Activated CD4-positive, alpha-beta T cell treated with anti-CD3 and anti-CD28 coated beads, Interleukin-2, amount 10 ng/mL, durations not matched to agents 24 days and 14 days (primary cell): Measurements from ENCODE around the gene SLC6A13. TPM values are rescaled to one million over a fixed set of nuclear protein-coding genes. Genes with fewer than 3 reads are reported as not detected.
"Not testable (repeated sequence)": the region's sequence is repeated elsewhere in the genome, so short reads cannot be mapped to it uniquely, and the experiment has no call there.

ENCODE experiments used
- DNase-seq: peaks from one replicate; pipeline ENCODE4 v3.0.0; 2022
- H3K27ac Mint-ChIP-seq: one replicate; pipeline ENCODE4 v1.8.0; 2022; ENCODE audit warnings: mild to moderate bottlenecking, mixed read lengths
- H3K27me3 Mint-ChIP-seq: one replicate; pipeline ENCODE4 v1.8.0; 2022; ENCODE audit warnings: mixed read lengths
- H3K36me3 Mint-ChIP-seq: one replicate; pipeline ENCODE4 v1.8.0; 2022; ENCODE audit warnings: low read depth, mild to moderate bottlenecking, mixed read lengths
- H3K4me1 Mint-ChIP-seq: one replicate; pipeline ENCODE4 v1.8.0; 2021; ENCODE audit warnings: mixed read lengths
- H3K4me3 Mint-ChIP-seq: one replicate; pipeline ENCODE4 v1.8.0; 2022; ENCODE audit warnings: mild to moderate bottlenecking, moderate library complexity, mixed read lengths
- H3K9me3 Mint-ChIP-seq: one replicate; pipeline ENCODE4 v1.8.0; 2021; ENCODE audit warnings: mixed read lengths
- intact Hi-C: fragments of 100-400 bp; cut with micrococcal nuclease; formaldehyde crosslinking; loops from one replicate; pipeline ENCODE4 v1.15.1; 2023
- total RNA-seq: library from RNA; stranded (reverse); gene quantifications from 2 replicates; pipeline ENCODE4 v1.2.3, GENCODE V29; 2022

SLC6A13 gene
- total RNA-seq, 1 donor from 2014 or later = not detected

- H3K36me3 Mint-ChIP-seq = no peaks in the 10 kb centered on the region
- H3K27me3 Mint-ChIP-seq = no peaks in the 10 kb centered on the region
- H3K9me3 Mint-ChIP-seq = no peaks in the 10 kb centered on the region
- no peak overlapping the region for H3K27ac Mint-ChIP-seq
- H3K4me1 Mint-ChIP-seq = no peaks in the 10 kb centered on the region
- intact Hi-C loops = no loop called here
- DNase-seq = no peak
- H3K4me3 Mint-ChIP-seq = no peak overlapping the region
Measured at GRCh38 chr12:223841-224240, 38.8 kb downstream of the SLC6A13 start.

- Mint-ChIP-seq H3K27ac (no peak overlapping the region), H3K4me1 (no peaks in the 10 kb centered on the region), H3K4me3 (no peak overlapping the region), H3K9me3 (no peaks in the 10 kb centered on the region), H3K36me3 (no peaks in the 10 kb centered on the region), H3K27me3 (peaks cover 2% of the 10 kb centered on the region)
- intact Hi-C loops = no loop called here
- no peak for DNase-seq
Measured at GRCh38 chr12:221736-222135, 40.9 kb downstream of the SLC6A13 start.

DNA sequence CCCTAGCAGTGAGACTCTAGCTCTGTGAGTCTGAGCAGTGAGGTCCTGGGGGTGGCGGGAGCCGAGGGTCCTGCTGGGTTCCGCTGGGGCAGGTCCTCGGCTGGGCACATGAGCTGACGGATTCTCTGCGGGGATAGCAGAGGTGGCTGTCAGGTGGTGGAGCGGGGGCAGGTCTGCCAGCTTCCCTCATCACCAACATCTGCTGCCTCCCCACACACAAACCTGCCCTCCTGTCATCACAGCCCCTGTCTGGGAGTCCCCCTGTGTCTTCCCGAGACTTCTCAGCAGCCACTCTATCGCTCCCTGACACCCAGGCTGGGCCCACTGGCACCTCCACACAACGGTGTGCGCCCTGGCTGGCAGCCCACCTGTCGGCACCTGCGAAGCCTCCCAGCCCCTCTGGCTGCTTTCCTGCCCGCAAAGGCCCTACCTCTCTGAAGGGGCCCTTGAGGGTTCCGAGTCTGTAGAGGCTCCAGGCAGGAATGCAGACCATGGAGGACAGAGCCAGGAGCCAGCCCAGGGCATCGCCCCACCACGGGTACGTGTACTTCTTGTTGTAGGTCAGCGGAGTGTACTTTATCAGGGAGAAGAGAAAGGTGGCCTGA is 41.6 kb downstream of the SLC6A13 start:
- Mint-ChIP-seq H3K4me3 (no peak overlapping the region), H3K27ac (no peak overlapping the region), H3K36me3 (no peaks in the 10 kb centered on the region), H3K27me3 (peaks cover 2% of the 10 kb centered on the region), H3K4me1 (no peaks in the 10 kb centered on the region), H3K9me3 (no peaks in the 10 kb centered on the region)
- no peak for DNase-seq
- intact Hi-C loops = no loop called here

DNA sequence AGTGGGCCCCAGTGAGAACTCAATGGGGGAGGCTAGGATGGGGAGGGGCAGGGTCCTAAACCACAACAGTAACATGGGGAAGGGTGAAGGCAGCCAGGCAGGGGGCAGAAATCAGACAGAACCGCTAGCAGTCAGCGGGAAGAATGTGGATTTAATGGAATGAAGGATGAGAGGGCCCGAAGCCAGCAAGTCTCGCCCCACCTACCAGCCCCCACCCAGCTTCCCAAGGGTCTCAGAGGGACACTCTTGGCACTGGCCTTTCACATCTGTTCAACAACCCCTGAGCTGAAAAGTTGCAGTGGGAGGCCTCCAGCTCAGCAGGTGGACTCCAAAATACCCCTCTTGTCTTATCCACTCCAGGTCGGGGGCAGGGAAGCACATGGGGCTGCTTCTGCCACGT is 42.1 kb downstream of the SLC6A13 start:
- no peak for DNase-seq
- intact Hi-C loops = no loop called here
- Mint-ChIP-seq H3K4me1 (no peaks in the 10 kb centered on the region), H3K27ac (no peak overlapping the region), H3K9me3 (no peaks in the 10 kb centered on the region), H3K27me3 (peaks cover 2% of the 10 kb centered on the region), H3K4me3 (no peak overlapping the region), H3K36me3 (no peaks in the 10 kb centered on the region)

DNA sequence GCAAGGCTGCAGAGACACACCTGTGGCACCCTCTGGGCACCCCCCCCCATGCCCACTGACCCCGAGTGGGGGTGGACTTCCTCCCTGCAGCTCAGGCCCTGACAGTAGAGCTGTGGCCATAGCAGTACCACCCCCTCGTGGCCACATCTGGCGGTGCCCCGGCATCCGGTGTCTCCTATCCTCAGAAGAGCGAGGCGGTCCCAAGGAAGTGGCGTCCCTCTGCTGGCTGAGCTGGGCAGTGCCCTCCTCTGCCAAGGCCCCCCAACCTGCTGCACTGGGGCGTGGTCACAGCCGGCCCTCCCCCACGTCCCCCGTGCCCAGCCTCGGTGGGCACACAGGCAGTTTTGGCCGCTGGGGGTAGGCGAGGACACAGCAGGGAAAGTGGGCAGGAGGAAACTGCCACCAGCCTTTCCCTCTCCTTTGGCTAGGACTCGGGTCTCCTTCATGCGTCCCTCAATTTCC is 42.7 kb downstream of the SLC6A13 start:
- Mint-ChIP-seq H3K9me3 (no peaks in the 10 kb centered on the region), H3K4me3 (no peak overlapping the region), H3K36me3 (no peaks in the 10 kb centered on the region), H3K4me1 (no peaks in the 10 kb centered on the region), H3K27ac (no peak overlapping the region), H3K27me3 (peaks cover 2% of the 10 kb centered on the region)
- DNase-seq = peak; percentile 86
- intact Hi-C loops = no loop called here

DNA sequence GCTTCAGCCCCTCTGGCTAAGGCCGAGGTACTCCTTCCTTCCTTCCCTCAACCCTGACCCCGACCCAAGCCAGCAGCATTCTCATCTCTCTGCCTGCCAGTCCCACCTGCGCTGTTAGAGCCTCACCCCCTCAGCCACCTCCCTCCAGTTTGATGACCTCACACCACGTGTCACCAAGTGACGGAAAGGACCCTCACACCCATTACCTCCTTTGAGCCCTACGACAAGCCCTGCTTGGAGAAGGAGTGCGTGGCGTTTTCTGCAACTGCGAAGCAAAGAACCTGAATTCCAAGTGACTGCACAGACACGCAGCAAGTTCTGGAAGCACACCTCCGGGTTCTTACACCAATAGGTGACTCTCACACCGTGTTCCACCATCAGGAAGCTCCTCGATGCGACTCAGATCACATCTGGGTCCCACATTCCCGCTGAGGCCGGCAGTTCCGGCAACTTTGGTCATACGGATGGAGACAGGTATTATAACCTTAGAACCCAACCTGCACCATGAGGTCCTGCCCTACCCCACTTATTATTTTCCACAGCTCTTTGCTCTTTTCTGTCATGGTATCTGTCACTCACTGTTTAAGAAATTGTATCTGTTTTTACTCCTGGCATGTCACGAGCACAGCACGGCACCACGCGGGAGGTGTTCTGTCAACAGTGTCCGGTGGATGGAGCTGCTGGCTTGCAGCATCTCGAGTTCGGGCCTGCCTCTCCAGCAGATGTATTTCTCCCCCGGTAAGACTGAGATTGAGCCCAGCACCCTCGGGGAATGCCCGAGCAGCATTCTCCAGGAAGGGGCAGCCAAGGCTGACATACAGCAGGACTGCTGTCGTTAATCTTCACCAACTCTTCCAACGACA is 43.7 kb downstream of the SLC6A13 start:
- no peaks in the 10 kb centered on the region for H3K9me3 Mint-ChIP-seq
- no peak for DNase-seq
- intact Hi-C loops = no loop called here
- peaks cover 4% of the 10 kb centered on the region for H3K27me3 Mint-ChIP-seq
- no peaks in the 10 kb centered on the region for H3K4me1 Mint-ChIP-seq
- no peak overlapping the region for H3K4me3 Mint-ChIP-seq
- no peak overlapping the region for H3K27ac Mint-ChIP-seq
- H3K36me3 Mint-ChIP-seq = no peaks in the 10 kb centered on the region

DNA sequence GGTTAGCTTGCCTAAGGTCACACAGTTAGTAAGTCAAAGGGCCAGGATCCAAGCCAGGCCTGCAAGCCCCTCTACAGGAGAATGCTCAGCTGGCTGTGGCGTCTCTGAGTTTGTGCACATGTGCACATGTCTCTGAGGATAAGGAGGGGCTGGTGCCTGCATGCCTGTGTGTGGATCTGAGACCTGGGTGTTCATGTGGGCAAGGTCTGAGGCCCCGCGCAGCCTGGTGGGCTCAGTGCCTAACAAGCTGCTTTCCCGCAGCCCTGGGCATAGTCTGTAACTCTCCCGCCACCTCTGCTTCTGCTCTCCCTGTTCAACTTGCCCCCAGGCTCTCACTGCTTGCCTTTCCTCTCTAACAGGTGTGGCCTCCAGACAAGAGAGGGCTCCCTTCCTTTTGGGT is 44.4 kb downstream of the SLC6A13 start:
- Mint-ChIP-seq H3K27ac (no peak overlapping the region), H3K36me3 (no peaks in the 10 kb centered on the region), H3K4me1 (no peaks in the 10 kb centered on the region), H3K4me3 (no peak overlapping the region), H3K27me3 (peaks cover 7% of the 10 kb centered on the region), H3K9me3 (no peaks in the 10 kb centered on the region)
- DNase-seq = no peak
- intact Hi-C loops = no loop called here

- intact Hi-C loops, H3K4me3 Mint-ChIP-seq, H3K9me3 Mint-ChIP-seq, H3K27me3 Mint-ChIP-seq, H3K36me3 Mint-ChIP-seq, H3K4me1 Mint-ChIP-seq, H3K27ac Mint-ChIP-seq, DNase-seq: not testable (repeated sequence)
Measured at GRCh38 chr12:217029-217428, 45.6 kb downstream of the SLC6A13 start.

DNA sequence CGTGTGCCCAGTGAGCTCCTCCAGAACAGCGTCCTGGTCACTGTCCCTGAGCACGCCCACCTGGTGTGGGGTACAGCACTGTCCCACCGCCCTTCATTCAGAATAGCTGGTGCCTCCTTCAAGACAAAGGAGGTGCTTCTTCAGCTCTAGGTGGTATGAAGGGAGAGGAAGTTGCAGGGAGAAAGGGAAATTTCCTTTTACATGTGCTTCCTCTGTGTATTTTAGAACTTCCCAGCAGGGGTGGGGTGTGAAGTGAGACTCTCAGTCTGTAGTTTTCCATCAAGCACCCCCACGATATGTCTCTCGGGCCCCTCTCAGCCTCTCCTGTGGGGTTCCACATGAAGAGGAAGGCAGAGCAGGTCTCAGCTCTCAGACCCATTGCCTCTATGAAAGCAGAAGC is 47.5 kb downstream of the SLC6A13 start:
- no peak for DNase-seq
- H3K4me1 Mint-ChIP-seq = no peaks in the 10 kb centered on the region
- intact Hi-C loops = no loop called here
- peaks cover 10% of the 10 kb centered on the region for H3K27me3 Mint-ChIP-seq
- H3K27ac Mint-ChIP-seq = no peak overlapping the region
- no peaks in the 10 kb centered on the region for H3K36me3 Mint-ChIP-seq
- H3K4me3 Mint-ChIP-seq = no peak overlapping the region
- H3K9me3 Mint-ChIP-seq = no peaks in the 10 kb centered on the region

DNA sequence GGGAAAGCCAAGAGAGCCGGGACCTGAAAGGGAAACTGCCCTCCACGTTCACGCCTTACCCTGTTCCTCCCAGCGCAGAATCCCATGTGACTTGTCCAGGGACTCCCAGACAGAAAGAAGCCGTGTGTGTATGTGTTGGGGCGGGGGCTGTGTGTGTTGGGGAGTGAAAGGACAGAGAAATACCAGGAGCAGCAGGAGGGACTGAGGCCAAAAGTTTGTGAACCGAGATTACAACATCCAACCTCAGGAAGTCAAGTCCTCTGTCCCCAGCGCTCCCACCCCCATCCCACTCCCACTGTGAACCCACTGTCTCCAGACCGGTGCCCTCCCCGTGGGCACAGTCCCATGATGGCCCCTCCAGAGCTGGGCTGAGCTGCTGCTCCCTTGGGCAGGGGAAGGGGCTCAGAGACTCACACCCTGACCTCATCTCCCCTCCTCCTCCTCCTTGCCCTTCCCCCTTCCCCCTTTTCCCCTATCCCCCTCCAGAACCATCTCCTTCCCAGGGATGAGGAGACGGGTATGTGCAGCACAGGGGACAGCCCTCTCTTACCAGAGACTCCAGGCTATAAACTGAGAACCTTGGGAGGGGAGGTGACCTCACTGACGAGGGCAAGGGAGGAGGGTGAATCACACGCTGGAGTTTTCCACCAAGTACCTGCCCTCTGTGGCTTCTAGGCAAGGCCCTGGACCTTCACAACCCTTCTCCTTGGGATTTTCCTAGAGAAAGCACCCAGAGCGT is 48.5 kb downstream of the SLC6A13 start, which contains the start of gene SLC6A12:
SLC6A12 (minus strand) TSS at position 155 of the 739 bp plus-strand sequence. CDS start 4,171 bp downstream, outside the sequence.
- no peaks in the 10 kb centered on the region for H3K36me3 Mint-ChIP-seq
- DNase-seq = no peak
- H3K9me3 Mint-ChIP-seq = no peaks in the 10 kb centered on the region
- H3K27me3 Mint-ChIP-seq = peaks cover 10% of the 10 kb centered on the region
- no peaks in the 10 kb centered on the region for H3K4me1 Mint-ChIP-seq
- intact Hi-C loops = no loop called here
- peak within 1 kb of the TSS; percentile 47 for H3K27ac Mint-ChIP-seq
- H3K4me3 Mint-ChIP-seq = no peak within 1 kb of the TSS

DNA sequence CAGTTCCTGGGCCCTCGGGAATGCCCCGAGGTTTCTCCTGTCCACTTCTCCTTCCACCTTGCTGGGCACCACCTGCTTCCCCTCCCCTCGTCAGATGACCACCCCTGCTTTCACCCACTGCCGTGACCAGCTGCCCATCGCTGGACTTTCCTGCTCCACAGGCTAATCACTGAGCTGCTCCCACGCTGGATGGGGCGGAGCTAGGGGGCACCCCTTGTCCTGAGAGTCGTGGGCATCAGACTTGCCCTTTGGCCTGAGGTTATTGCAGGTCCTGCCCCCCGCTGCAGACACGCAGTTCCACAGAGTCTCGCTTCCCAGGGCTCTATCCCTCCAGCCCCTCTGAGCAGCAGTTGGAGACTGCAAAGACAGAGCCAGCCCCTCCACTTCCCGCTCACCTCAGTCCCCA is 49.1 kb downstream of the SLC6A13 start:
- intact Hi-C loops = no loop called here
- Mint-ChIP-seq H3K4me1 (no peaks in the 10 kb centered on the region), H3K36me3 (no peaks in the 10 kb centered on the region), H3K27me3 (peaks cover 8% of the 10 kb centered on the region), H3K4me3 (no peak overlapping the region), H3K9me3 (no peaks in the 10 kb centered on the region), H3K27ac (peak overlapping the region; percentile 47)
- DNase-seq = no peak

- H3K27me3 Mint-ChIP-seq = peaks cover 8% of the 10 kb centered on the region
- no peaks in the 10 kb centered on the region for H3K4me1 Mint-ChIP-seq
- H3K9me3 Mint-ChIP-seq = no peaks in the 10 kb centered on the region
- H3K27ac Mint-ChIP-seq = no peak overlapping the region
- intact Hi-C loops = no loop called here
- H3K36me3 Mint-ChIP-seq = no peaks in the 10 kb centered on the region
- no peak overlapping the region for H3K4me3 Mint-ChIP-seq
- DNase-seq = no peak
Measured at GRCh38 chr12:212715-213526, 49.7 kb downstream of the SLC6A13 start.

GRCh38 chr12:212415-212714 is 50.3 kb downstream of the SLC6A13 start:
- H3K27ac Mint-ChIP-seq = no peak overlapping the region

More at GRCh38 chr12:212415-212714, 50.3 kb downstream of the SLC6A13 start:
- intact Hi-C loops = no loop called here
- no peaks in the 10 kb centered on the region for H3K4me1 Mint-ChIP-seq
- no peak for DNase-seq
- no peaks in the 10 kb centered on the region for H3K36me3 Mint-ChIP-seq
- H3K27me3 Mint-ChIP-seq = peaks cover 8% of the 10 kb centered on the region
- no peaks in the 10 kb centered on the region for H3K9me3 Mint-ChIP-seq
- H3K4me3 Mint-ChIP-seq = no peak overlapping the region
